ENCODE results near the gene HSPB1.
"Not testable (repeated sequence)": the region's sequence is repeated elsewhere in the genome, so short reads cannot be mapped to it uniquely, and the experiment has no call there.

The HSPB1 gene

GRCh38 chr7:76302347-76303201 is at the start of gene HSPB1:
Gene HSPB1, plus strand, starts transcription at chr7:76302673. Its CDS starts 40 bp downstream, at chr7:76302713.
- DNase-seq, result peak; percentile 70

DNA sequence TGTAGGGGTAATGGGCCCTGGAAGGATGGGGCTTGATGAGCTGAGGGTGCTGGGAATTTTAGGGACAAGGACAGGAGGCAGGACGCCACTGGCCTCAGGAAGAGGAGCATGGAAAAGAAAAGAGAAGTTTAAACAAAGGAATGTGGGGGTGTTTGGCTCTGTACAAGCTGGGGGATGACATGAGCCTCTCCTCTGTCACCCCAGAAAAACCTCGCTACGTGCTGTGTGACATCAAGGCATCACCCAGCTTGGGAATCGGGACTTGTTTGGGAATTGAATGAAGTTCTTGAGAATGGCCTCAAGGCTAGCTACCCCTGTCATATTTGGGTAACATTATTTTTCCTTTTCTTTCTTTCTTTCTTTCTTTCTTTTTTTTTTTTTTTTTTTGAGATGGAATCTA is 47.7 kb upstream of the HSPB1 start:
- no peak for DNase-seq

GRCh38 chr7:76257973-76258372 is 44.5 kb upstream of the HSPB1 start:
- DNase-seq, result no peak

DNA sequence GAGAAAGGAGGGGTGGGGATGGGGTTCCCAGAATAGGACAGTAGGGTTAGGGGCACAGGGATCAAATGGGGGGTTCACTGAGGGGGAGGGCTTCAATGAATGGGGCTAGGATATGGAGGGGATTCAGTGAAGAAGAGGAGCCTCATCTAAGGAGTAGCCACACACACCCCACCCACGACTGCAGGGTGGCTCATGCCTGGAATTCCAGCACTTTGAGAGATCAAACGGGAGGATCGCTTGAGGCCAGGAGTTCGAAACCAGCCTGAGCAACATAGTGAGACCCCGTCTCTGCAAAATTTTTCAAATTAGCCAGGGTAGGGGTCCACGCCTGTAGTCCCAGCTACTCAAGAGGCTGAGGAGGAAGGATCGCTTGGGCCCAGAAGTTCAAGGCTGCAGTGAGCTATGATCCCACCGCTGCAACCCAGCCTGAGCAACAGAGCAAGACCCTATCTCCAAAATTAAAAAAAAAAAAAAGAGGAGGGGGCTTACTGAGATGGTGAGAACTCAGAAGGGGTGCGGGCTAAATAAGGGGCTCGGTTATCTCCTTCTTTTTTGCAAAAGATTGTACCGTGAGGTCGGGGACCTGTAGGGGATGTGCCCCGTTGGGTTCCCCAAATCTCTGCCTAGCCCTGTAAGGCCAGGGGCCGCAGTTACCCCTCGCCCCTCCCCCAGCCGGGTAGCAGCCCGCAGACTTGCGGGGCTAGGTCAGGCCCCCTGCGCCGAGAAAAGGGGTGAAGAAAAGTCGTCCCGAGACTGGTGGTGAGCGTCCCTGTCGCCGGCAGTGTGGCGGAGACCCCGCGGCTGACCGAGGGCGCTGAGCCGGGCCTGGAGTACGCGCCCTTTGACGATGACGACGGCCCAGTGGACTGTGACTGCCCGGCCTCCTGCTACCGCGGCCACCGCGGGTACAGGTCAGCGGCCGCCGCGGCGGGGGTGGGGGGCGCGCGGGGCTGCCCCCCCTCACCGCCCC is 43.1 kb upstream of the HSPB1 start:
- no peak for DNase-seq

- peak; percentile 81 for DNase-seq
Observed at GRCh38 chr7:76260171-76260703, 42.2 kb upstream of the HSPB1 start.

DNA sequence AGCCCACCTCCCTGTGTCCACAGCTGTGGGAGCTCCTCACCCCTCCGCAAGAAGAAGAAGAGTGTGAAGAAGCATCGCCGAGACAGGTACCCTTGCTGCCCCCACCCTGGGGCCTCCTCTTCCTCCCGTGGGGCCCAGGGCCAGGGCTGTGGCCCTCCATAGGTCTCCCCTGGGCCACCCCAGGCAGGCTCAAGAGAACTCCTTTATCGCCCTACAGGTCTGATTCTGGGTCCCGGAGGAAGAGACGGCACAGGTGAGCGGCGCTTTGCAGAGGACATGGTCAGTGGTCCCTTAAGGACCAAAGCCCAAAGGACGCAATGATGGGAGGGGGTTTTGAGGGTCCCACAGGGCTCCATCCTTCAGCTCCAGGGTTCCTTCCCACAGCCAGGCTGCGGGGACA is 41.1 kb upstream of the HSPB1 start:
- DNase-seq, result no peak

- no peak for DNase-seq
Observed at GRCh38 chr7:76261931-76262330, 40.5 kb upstream of the HSPB1 start.

- no peak for DNase-seq
Observed at GRCh38 chr7:76262683-76263402, 39.6 kb upstream of the HSPB1 start.

DNA sequence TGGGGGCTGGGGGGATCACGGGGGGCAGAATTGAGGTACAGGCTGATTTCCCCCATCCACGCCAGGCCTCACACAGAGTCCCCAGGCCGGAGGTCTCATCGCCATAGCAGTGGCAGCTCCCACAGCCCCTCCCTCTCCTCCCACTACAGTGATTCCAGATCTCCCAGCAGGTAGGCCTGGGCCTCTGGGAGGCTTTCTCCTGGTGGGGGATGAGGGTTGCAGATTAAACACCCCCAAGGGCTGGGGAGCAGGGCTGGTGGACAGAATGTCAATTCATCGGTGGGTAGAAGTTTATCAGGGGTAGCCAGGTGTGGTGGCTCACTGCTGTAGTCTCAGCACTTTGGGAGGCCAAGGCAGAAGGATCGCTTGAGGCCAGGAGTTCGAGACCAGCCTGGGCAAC is 37.2 kb upstream of the HSPB1 start:
- no peak for DNase-seq

- no peak for DNase-seq
Observed at GRCh38 chr7:76267107-76267893, 35.2 kb upstream of the HSPB1 start.

GRCh38 chr7:76267894-76268183 is 34.6 kb upstream of the HSPB1 start:
- DNase-seq, result no peak

DNA sequence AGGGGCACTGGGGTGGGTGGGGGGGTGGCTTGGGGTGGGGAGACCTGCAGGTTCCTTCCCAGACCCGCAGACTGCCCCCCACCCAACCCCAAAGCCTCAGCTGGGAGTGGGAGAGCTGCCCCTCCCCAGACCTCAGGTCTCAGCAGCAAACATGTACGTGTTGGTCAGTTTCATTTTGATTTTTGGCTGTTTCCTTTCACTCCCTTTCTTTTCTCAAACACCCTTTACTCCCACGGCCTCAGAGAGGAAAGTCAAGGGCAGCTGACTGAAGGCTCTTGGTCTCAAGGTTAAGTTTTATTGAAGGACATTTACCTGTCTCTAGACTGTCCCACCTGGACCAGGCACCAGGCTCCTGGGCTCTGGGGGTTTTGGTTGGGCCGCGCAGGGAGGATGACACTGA is 34.1 kb upstream of the HSPB1 start:
- no peak for DNase-seq

GRCh38 chr7:76269895-76270294 is 32.6 kb upstream of the HSPB1 start:
- no peak for DNase-seq

- not testable (repeated sequence) for DNase-seq
Observed at GRCh38 chr7:76271384-76271783, 31.1 kb upstream of the HSPB1 start.

- no peak for DNase-seq
Observed at GRCh38 chr7:76272142-76272541, 30.3 kb upstream of the HSPB1 start.

GRCh38 chr7:76272851-76273497 is 29.5 kb upstream of the HSPB1 start:
- DNase-seq, result no peak

- DNase-seq, result no peak
Observed at GRCh38 chr7:76273503-76273902, 29.0 kb upstream of the HSPB1 start.

DNA sequence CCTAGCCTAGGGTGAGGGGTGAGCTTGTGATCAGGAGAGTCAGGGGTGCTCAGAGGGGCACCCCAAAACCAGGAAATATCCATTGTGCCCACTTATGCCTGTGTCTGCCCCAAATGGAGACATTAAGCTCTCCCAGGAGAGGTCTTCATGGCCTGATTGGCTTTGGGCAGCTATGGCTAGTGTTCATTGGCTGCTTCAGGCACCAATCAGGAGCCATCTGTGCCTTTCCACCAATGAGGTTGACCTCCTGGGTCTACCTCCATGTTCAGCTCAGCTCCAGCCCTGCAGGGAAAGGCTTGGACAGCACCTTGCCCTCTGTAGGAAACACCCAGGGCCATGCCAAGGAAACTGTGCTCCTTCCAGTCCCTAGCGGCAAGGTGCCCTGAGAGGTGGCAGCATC is 23.9 kb upstream of the HSPB1 start:
- no peak for DNase-seq

DNA sequence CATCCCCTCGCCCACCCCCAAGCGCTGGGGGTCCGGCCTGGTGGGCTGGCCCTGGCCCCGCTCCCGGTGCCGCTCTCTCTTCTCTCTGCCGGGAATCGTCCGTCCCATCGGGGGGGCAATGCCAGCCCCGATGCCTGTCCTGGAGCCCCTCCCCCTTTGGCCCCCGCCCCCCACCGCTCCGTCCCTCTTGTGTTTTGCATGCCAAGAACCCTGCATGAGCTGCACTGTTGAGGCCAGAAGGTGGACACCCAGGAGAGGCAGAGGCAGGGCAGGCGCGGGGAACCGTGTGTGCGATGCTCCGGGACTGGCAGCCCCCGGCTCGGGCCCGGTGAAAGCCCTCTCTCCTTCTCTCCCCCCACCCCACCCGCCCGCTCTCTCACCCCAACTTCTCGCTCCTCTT is 22.1 kb upstream of the HSPB1 start:
- DNase-seq, result no peak

GRCh38 chr7:76281006-76281705 is 21.3 kb upstream of the HSPB1 start:
- no peak for DNase-seq
